Uterus (tissue), 4 donors: ENCODE data around the gene LRP1B. TPM values are rescaled to one million over a fixed set of nuclear protein-coding genes. Genes with fewer than 3 reads are reported as not detected.

Source experiments
- DNase-seq, 2 donors: peaks; one replicate each; pipeline ENCODE4 v3.0.0-alpha.2; 2019 to 2020
- H3K27ac ChIP-seq, 2 donors: fragments of 200-600 bp; sonication (generic); 1 replicate in 1 of 2; 2 replicates in 1 of 2; pipeline ENCODE4 v1.5.1; 2016 to 2018
- H3K27me3 ChIP-seq, 2 donors: fragments of 200-600 bp; sonication (generic); one replicate each; pipeline ENCODE4 v1.5.1; 2018 to 2019; ENCODE audit warnings: control low read depth in 1 of 2
- H3K36me3 ChIP-seq, 2 donors: fragments of 200-600 bp; sonication (generic); one replicate each; pipeline ENCODE4 v1.5.1; 2019; ENCODE audit warnings: control low read depth in 1 of 2
- H3K4me1 ChIP-seq, 2 donors: fragments of 200-600 bp; sonication (generic); one replicate each; pipeline ENCODE4 v1.5.1; 2018 to 2019; ENCODE audit warnings: control low read depth in 1 of 2
- H3K4me3 ChIP-seq, 2 donors: fragments of 200-600 bp; sonication (generic); 1 replicate in 1 of 2; 2 replicates in 1 of 2; pipeline ENCODE4 v1.5.1; 2018 to 2019; ENCODE audit warnings: mild to moderate bottlenecking in 1 of 2
- H3K9me3 ChIP-seq, 2 donors: fragments of 200-600 bp; sonication (generic); one replicate each; pipeline ENCODE4 v1.5.1; 2019; ENCODE audit warnings: control low read depth in 1 of 2
- POLR2A ChIP-seq, 2 donors: fragments of 450-650 bp; IDR thresholded peaks; one replicate each; pipeline ENCODE4 v1.6.1; 2016; ENCODE audit warnings: antibody characterized with exemption in 2 of 2, mild to moderate bottlenecking in 1 of 2, moderate library complexity in 1 of 2
- intact Hi-C: fragments of 100-400 bp; cut with DNase I; formaldehyde crosslinking; loops from one replicate; pipeline ENCODE4 v1.15.1; 2023; ENCODE audit warnings: low total_unique reads
- total RNA-seq, 4 donors: library from RNA; depleted of rRNA in 3 of 4; stranded (reverse); fragments of >200 nt in 3 of 4; gene quantifications; one replicate each; pipeline versions ENCODE4 v1.1.0 to v1.2.4, GENCODE V29; 2014 to 2023
- TF ChIP-seq, protein P1 (sequence below), 4 experiments: fragments of 200-600 bp in 2 of 4; fragments of 450-650 bp in 2 of 4; sonication (generic) in 2 of 4; IDR thresholded peaks; one replicate each; pipeline ENCODE4 v1.5.1; 2016 to 2019; ENCODE audit warnings: antibody characterized with exemption in 4 of 4, mild to moderate bottlenecking in 2 of 4, moderate library complexity in 1 of 4
- donor health status: DM: yes; HTN: yes; CAD: no.

LRP1B gene
- total RNA-seq, 4 donors from 2014 or later: 0.29 to 7.3 (median 0.79) TPM; not detected in 1

DNA sequence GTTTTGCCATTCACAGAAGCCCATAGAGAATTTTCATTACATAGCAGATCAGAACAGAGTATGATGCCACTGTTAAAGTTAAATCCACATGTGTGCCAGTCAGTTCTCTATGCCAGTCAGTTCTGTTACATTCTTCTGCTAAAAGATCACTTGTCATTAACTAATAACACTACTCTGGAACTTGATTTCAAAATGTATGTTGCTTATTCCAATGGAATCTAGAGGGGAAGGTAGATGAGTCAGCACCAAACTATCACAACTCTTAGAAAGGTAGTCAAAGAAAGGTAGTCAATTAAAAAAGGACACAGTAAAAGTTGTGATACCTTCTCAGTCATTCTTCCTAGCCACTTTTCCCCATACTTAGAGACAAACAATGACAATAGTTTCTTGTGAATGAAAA, 1214.4 kb downstream of the LRP1B start:
- Histone ChIP-seq H3K4me3 (no peak overlapping the region), H3K27me3 (no peaks in the 10 kb centered on the region), H3K36me3 (no peaks in the 10 kb centered on the region), H3K9me3 (no peaks in the 10 kb centered on the region), H3K4me1 (no peaks in the 10 kb centered on the region), H3K27ac (no peak overlapping the region)
- intact Hi-C loops: no loop called here
- TF ChIP-seq, protein P1, sequence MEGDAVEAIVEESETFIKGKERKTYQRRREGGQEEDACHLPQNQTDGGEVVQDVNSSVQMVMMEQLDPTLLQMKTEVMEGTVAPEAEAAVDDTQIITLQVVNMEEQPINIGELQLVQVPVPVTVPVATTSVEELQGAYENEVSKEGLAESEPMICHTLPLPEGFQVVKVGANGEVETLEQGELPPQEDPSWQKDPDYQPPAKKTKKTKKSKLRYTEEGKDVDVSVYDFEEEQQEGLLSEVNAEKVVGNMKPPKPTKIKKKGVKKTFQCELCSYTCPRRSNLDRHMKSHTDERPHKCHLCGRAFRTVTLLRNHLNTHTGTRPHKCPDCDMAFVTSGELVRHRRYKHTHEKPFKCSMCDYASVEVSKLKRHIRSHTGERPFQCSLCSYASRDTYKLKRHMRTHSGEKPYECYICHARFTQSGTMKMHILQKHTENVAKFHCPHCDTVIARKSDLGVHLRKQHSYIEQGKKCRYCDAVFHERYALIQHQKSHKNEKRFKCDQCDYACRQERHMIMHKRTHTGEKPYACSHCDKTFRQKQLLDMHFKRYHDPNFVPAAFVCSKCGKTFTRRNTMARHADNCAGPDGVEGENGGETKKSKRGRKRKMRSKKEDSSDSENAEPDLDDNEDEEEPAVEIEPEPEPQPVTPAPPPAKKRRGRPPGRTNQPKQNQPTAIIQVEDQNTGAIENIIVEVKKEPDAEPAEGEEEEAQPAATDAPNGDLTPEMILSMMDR (IDR thresholded peaks at IDR 0.05): no peak
- TF ChIP-seq POLR2A (IDR thresholded peaks at IDR 0.05): no peak
- no peak for DNase-seq

DNA sequence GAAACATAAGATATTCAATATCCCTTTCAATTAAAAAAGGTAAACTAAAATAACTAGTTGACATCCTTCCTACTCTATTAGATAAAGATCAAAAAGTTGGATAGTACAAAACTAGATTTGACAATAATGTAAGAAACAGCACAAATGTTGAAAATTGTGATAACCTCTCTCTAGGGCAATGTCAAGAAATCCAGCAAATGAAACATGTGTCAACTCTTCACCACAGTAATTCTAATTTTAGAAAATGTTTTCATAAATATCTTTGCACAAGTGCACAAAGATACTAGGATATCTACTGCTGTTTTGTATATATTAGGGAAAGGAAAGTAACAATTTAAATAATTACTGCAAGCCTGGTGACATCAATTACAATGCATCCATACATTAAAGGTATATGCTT, 1220.1 kb downstream of the LRP1B start:
- Histone ChIP-seq H3K36me3 (no peaks in the 10 kb centered on the region), H3K27me3 (no peaks in the 10 kb centered on the region), H3K9me3 (no peaks in the 10 kb centered on the region), H3K4me1 (no peaks in the 10 kb centered on the region), H3K27ac (no peak overlapping the region), H3K4me3 (no peak overlapping the region)
- intact Hi-C loops: no loop called here
- no peak for TF ChIP-seq POLR2A (IDR thresholded peaks at IDR 0.05)
- TF ChIP-seq, protein P1 (IDR thresholded peaks at IDR 0.05): no peak
- no peak for DNase-seq

DNA sequence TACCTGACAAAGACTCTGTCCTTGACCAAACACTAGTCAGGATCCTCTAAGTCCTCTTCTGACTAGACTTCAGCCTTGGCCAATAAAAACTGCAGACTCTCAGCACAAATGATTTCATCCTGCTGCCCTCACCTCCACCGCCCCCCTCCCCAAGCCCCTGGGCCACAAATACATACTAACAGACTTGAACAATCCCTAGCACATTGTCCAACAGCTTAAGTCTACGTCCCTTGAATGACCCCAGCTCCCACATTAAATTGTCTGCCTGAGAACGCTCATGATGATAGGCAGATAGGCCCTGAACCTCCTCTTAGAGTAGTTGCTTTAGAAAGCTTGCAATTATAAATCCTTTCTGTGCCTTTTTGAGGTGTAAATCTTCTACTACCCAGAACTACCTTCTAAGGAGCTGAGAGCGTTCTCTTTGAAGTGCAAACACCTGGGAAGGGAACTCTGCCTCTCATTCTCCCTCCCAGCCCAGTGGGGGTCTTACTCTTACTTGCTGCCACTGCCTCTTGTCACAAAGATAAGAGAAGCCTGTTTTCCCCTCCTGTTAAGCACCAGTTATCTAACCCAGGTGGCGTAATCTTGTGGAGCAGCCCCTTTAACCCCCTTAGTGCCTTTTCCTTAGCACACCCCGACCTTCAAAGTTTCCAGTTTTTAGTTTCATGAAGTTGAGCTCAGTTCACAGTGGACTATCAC, 1225.6 kb downstream of the LRP1B start:
- no peak for TF ChIP-seq POLR2A (IDR thresholded peaks at IDR 0.05)
- intact Hi-C loops: no loop called here
- Histone ChIP-seq H3K9me3 (no peaks in the 10 kb centered on the region), H3K27ac (no peak overlapping the region), H3K4me3 (no peak overlapping the region), H3K27me3 (no peaks in the 10 kb centered on the region), H3K36me3 (no peaks in the 10 kb centered on the region), H3K4me1 (no peaks in the 10 kb centered on the region)
- DNase-seq: no peak

DNA sequence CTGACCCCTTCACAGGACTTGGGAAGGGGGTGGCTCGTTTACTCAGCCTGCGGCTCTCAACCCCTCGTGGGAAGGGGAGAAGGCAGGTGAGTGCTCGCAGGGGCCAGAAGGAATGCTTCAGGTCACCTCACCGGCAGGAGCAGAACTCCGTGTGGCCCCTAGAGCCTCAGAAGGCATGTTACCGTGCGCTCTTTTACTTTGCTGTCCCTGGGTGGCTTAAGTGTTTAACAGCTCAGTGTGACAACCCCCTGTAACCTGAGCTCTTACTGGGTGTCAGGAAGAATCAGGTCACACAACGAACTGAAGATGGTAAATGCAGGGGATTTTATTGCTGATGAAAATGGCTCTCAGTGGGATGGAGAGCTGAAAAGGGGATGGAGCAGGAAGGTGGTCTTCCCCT, 1235.4 kb downstream of the LRP1B start:
- no peak overlapping the region for H3K27ac ChIP-seq
- H3K9me3 ChIP-seq: no peaks in the 10 kb centered on the region
- no peaks in the 10 kb centered on the region for H3K27me3 ChIP-seq
- intact Hi-C loops: no loop called here
- TF ChIP-seq, protein P1 (IDR thresholded peaks at IDR 0.05): no peak
- TF ChIP-seq POLR2A (IDR thresholded peaks at IDR 0.05): no peak
- DNase-seq: no peak
- H3K4me1 ChIP-seq: no peaks in the 10 kb centered on the region
- H3K4me3 ChIP-seq: no peak overlapping the region
- H3K36me3 ChIP-seq: no peaks in the 10 kb centered on the region

DNA sequence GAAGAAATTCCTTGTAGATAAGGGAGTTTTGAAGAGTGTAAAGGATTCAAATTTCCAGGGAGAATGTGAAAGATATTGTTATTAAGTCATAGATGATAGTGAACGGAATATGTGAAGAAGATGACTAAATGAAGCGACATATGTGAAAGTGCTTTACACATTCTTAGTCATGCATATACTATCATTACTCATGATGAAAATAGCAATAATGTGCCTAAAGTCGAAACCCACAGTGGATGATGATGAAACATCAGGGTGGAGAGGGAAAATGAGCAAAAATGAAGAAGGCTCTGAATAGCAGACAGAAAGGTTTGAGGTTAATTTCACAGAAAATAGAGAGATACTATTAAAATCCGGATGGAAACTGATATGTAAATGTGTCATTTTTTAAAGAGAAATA, 1237.1 kb downstream of the LRP1B start:
- intact Hi-C loops: no loop called here
- TF ChIP-seq, protein P1 (IDR thresholded peaks at IDR 0.05): no peak
- no peaks in the 10 kb centered on the region for H3K36me3 ChIP-seq
- no peak overlapping the region for H3K4me3 ChIP-seq
- DNase-seq: no peak
- H3K27ac ChIP-seq: no peak overlapping the region
- no peaks in the 10 kb centered on the region for H3K9me3 ChIP-seq
- no peaks in the 10 kb centered on the region for H3K4me1 ChIP-seq
- H3K27me3 ChIP-seq: no peaks in the 10 kb centered on the region
